Stromal cell of bone marrow (primary cell): ENCODE results near the gene RHEBL1.

Source experiments
- DNase-seq: peaks from one replicate; pipeline ENCODE4 v3.0.0-alpha.2; 2012; ENCODE audit warnings: low read depth

The RHEBL1 gene

DNA sequence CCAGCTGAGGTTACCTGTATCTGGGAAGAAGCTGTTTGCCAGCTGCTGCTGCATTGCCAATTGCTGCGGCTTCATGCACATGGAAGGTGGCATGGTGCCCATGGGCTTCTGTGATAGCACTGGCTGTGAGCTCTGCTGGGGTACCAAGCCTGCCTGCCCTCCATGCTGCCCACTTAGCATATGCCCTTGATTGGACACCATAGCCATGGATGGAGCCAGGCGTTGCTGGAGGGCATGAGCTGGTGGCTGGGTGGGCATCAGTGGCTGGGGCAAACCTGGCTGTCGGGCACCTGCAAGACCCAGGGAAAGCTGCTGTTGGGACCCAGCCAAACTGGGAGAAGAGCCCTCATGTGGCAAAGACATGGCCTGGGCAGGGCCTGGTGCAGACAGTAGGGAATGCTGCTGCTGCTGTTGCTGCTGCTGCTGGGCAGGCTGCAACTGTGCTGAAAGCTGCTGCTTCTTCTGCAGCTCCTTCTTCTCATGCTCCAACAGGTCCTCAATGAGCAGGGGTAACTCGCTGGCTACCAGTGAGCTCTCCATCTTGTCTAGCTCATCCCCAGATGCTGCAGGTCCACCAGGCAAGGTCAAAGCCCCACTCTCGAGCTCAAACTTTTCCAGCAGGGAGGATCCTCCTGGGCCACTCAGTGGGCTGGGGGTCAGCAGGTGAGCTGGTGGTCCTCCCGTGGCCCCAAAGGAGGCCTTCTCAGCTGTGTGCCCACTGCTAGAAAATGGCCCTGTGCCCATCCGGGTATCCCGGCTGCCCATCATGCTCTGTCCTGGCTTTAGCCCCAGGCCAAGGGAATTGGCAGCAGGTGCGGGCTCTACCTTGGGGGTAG, 32.5 kb downstream of the RHEBL1 start:
- no peak for DNase-seq

- no peak for DNase-seq
Measured at GRCh38 chr12:49036029-49036428, 33.8 kb downstream of the RHEBL1 start.

GRCh38 chr12:49034286-49034622, 35.5 kb downstream of the RHEBL1 start:
- DNase-seq = no peak

- DNase-seq = no peak
Measured at GRCh38 chr12:49033611-49034285, 36.0 kb downstream of the RHEBL1 start.

DNA sequence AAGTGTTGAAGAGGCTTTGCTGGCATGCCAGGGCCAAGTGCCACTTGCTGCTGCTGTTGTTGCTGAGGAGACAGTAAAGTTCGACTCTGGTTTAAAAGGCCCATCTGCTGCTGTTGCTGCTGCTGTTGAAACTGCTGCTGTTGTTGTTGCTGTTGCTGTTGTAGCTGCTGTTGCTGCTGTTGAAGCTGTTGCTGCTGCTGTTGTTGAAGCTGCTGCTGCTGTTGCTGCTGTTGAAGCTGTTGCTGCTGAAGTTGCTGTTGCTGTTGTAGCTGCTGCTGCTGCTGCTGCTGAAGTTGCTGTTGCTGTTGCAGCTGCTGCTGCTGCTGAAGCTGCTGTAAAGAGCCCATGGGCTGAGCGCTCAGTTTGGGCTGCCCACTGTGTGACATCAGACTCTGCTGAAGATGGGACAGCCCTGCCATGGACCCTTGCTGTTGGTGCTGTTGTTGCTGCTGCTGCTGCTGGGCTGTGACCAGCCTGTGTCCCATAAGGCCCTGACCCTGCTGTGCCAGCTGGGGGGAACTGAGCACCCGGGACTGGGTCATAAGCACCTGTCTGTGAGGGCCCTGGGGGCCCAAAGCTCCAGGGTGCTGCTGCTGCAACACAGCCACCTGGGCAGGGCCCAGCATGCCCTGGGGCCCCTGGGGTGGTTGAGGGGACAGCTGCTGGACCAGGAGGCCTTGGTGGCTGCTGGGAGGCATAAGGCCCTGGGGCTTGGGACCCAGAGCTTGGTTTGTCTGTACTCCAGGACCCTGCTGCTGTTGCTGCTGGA, 36.9 kb downstream of the RHEBL1 start:
- no peak for DNase-seq

GRCh38 chr12:49032276-49032675, 37.5 kb downstream of the RHEBL1 start:
- DNase-seq = no peak

DNA sequence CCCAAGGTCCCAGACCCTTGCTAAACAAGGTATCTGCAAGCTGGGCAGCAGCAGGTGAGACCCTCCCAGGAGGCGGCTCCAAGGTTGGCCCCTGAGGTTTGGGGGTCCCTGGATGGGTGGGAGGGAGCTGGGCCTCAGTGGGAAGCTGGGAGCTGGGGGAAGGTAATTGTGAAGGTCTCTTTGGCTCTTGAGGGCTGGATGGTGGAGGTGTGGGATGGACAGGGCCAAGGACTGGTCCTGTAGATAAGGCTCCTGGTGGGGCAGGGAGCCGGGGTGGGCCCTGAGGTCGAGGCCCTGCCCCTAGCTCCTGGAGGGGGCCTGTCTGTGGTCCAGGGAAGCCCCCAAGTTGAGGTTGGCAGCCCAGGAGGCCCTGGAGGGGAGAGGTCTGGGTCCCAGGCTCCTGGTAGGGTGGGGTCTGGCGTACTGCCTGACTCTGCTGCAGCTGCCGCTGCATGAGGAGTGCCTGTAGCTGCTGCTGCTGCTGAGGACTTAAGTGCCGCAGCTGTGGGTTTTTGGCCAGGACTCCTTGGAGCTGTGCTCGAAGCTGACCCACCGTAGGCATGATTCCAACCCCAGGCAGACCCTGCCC, 38.1 kb downstream of the RHEBL1 start:
- no peak for DNase-seq

- DNase-seq = no peak
Measured at GRCh38 chr12:49030714-49031572, 38.8 kb downstream of the RHEBL1 start.

- no peak for DNase-seq
Measured at GRCh38 chr12:49030119-49030518, 39.7 kb downstream of the RHEBL1 start.

DNA sequence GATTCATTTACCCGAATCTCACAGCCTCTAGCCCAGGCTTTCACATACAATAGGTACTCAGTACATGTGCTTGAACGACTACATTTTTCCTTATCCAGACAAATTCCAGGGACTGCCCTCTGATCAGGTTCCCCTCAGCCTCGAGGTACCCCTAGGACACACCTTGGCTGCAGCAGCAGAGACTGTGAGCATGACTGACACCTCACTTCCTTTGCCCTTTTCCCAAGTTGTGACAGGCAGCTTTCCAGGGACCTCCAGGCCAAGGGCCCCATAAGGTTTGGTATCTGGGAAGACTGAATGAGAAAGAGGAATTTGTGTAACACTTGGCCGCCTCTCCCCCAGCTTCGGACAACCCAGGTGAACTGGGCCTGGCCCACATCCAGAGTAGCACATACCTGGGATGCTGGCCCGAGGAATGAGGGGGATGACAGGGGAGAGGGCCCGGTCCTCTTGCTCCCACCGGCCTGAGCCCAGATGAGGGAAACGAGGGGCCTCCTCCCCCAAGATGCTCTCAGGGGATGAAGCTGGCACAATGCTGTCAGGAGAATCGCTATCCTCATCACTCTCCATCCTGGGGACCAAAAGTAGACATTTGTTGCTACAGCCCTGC, 41.0 kb downstream of the RHEBL1 start:
- DNase-seq = no peak

DNA sequence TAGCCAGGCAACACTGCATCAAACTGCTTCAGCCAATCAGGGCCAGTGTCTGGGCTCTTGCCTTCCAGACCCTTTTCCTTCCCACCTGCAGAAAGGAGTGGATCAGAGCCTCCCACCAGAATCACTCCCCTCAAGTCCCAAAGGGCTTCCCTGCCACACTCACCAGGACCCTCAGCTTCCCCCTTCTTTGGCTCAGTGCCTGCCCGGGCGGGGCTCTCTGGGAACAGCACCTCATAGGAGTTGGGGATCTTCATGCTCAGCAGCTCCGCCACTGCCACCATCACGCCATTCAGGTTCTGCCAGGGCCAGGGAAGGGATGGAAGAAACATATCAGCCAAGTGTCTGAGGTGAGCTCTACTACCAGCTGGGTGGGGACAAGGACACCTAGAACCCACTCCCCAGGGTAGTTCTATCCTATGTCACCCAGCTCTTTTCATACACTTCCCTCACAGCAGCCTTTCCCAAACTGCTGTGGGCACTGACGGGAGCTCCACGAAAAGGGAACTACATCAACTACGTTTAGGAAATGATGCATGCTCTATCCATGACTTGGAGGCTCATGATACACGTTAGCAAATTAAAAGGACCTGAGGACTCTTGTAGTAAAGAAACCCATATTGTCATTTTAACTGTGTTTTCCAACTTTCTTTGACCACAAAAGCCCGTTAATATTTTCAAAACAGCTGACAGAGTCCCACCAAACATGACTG, 41.8 kb downstream of the RHEBL1 start:
- DNase-seq = no peak

GRCh38 chr12:49026678-49027480, 42.9 kb downstream of the RHEBL1 start:
- DNase-seq = no peak

- no peak for DNase-seq
Measured at GRCh38 chr12:49026101-49026500, 43.7 kb downstream of the RHEBL1 start.

- DNase-seq = no peak
Measured at GRCh38 chr12:49025463-49025862, 44.3 kb downstream of the RHEBL1 start.

GRCh38 chr12:49024543-49024942, 45.2 kb downstream of the RHEBL1 start:
- DNase-seq = no peak

DNA sequence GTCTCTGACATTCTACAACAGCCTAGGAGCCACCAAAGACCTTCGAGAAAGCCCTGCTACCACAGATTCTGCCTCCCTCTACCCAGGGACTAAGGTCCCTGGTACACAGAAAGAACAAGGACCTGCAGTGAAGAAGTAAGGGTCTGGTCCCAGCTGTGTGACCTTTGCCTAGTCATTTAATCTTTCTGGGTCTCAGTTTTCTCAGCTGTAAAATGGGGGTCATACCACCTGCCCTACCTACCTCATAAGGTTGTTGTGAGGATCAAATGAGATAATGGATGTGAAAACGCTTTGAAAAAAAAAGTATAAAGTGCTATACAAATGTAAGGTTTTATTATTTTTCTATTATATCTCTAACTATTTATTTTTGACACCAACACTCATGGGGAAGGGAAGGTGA, 46.0 kb downstream of the RHEBL1 start:
- no peak for DNase-seq

DNA sequence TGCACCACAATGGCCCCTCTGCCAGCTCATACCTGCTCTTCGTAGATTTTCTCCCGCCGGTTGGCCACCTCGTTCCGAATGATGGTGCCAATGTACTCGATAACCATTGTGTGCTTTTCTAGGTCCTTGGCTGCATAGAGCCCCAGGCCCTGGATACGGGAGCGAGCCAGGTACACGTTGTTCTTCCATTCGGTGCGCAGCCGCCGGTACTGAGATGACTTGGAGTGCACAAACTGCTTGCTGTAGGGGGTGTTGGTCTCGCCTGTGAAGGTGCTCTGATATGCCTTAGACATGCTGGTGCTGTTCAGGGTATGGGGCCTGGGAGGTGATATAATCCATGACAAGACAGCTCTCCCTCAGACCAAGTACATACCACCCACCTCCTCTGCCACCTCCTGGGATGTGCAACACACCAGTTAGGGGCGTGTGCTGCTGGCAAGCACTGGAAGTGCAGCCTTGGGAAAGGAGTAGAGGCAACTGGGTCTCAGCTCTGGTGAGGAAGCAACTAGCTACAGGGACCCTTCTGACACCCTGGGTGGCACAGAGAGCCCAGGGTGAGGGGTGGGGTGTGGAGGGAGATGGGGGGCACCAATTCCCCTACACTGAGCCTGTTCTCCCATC, 47.1 kb downstream of the RHEBL1 start:
- DNase-seq = no peak

GRCh38 chr12:49021292-49021915, 48.4 kb downstream of the RHEBL1 start:
- no peak for DNase-seq

- no peak for DNase-seq
Measured at GRCh38 chr12:49020441-49020840, 49.3 kb downstream of the RHEBL1 start.
